Astrocyte of the cerebellum (primary cell): ENCODE measurements around the gene MAGEC2.

Experiments
- DNase-seq: peaks from one replicate; pipeline ENCODE4 v3.0.0-alpha.2; 2011; ENCODE audit warnings: low read depth
- H3K4me3 ChIP-seq: 2 replicates; pipeline ENCODE4 v1.5.1; 2011; ENCODE audit warnings: mild to moderate bottlenecking, low read depth, low read length, moderate library complexity
- in situ Hi-C: cut with HindIII; loops from 2 replicates; pipeline ENCODE4 v1.10.0; 2017; ENCODE audit warnings: low sequenced_read_pairs
- TF ChIP-seq, protein P1 (sequence below): IDR thresholded peaks from 2 replicates; pipeline ENCODE4 v1.5.1; 2012; ENCODE audit warnings: low read length, low read depth, moderate library complexity, mild to moderate bottlenecking; ENCODE audit errors: missing control alignments

The MAGEC2 gene, protein sequence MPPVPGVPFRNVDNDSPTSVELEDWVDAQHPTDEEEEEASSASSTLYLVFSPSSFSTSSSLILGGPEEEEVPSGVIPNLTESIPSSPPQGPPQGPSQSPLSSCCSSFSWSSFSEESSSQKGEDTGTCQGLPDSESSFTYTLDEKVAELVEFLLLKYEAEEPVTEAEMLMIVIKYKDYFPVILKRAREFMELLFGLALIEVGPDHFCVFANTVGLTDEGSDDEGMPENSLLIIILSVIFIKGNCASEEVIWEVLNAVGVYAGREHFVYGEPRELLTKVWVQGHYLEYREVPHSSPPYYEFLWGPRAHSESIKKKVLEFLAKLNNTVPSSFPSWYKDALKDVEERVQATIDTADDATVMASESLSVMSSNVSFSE

DNA sequence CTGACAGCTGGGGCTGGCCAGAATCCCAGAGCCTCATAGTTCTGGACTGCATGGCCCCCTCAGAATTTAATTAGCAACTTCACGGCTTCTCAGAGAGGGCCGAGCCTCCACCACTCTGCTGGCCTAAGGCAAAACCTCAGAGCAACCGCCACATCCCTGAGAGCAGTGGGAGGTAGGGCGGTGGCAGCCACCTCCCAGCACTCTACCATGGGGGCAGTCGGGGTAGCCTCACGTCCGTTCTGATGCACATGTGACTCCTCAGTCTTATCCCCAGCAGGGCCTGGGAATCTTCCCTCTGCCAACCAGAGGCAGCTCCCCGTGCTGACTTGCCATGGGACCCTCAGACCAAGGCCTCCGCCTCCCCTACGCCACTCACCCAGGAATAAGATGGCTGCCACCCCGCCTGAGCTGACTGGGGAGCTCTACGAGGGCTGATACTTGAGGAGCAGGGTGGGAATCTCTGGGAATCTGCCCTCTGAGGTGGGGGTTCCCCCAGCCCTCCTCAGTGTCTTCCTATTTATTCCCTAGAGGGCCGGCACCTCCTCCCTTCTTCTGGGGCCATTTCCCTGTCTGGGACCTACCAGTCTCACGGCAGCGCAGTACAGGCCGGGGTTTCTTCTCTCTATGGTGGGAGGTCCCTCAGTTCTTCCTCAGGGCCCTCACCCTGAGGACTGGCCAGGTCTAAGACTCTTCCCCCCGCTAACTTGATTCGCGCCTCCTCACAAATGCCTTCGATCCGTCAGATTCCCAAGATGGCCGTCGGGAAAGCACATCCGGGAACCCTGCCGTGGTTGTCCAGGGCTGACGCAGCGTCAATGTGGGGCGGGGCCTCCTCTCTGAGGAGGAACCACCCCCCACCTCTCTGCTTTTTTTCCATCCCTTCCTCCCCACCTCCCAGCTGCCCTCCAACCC, at the start of gene MAGEC2:
Gene MAGEC2, minus strand, starts transcription at position 769 of the 912 bp plus-strand sequence. CDS start 1,303 bp downstream, outside the sequence.
- in situ Hi-C loops = no loop called here
- H3K4me3 ChIP-seq = no peak within 1 kb of the TSS
- TF ChIP-seq, protein P1, sequence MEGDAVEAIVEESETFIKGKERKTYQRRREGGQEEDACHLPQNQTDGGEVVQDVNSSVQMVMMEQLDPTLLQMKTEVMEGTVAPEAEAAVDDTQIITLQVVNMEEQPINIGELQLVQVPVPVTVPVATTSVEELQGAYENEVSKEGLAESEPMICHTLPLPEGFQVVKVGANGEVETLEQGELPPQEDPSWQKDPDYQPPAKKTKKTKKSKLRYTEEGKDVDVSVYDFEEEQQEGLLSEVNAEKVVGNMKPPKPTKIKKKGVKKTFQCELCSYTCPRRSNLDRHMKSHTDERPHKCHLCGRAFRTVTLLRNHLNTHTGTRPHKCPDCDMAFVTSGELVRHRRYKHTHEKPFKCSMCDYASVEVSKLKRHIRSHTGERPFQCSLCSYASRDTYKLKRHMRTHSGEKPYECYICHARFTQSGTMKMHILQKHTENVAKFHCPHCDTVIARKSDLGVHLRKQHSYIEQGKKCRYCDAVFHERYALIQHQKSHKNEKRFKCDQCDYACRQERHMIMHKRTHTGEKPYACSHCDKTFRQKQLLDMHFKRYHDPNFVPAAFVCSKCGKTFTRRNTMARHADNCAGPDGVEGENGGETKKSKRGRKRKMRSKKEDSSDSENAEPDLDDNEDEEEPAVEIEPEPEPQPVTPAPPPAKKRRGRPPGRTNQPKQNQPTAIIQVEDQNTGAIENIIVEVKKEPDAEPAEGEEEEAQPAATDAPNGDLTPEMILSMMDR = no peak
- DNase-seq = no peak

DNA sequence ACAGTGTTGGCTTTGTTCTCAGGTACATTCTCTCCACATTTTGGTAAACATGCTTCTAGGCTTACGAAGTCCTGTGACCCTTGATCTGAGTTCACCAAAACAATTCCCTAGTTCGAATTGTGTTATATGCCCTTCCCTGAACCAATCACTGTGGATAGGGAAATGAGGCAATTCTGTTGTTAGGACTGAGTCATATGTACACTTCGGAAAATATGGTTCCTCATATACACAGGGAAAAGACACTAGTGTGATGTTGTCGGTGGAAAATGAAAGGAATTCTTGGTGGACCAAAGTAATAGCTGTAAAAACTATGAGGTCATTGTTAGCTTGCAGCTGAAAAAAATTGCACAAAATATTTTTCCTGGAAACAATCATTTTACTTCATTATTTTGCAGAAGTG, 46.6 kb upstream of the MAGEC2 start:
- in situ Hi-C loops = no loop called here
- TF ChIP-seq, protein P1 = no peak
- DNase-seq = no peak
- H3K4me3 ChIP-seq = no peak overlapping the region

DNA sequence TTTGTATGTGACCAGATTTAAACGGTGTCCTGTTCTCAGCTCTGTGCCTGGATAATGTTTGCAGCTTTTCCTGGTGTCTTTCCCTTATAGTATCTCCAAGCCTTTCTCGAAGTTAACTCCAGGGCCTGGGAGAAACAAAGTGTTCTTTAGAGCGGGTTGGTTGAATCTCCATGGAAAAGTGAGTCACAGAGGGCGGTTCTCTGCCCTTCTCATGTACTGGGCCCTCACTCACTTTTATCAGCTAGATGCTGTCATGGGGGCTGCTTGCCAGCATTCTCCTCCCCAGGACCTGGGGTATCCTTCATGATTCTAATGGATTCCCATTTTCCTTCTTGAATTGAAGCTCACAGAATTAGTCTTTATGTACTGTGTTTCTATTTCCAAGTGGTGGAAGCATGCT, 46.1 kb upstream of the MAGEC2 start:
- TF ChIP-seq, protein P1 = no peak
- no peak overlapping the region for H3K4me3 ChIP-seq
- in situ Hi-C loops = no loop called here
- DNase-seq = no peak

DNA sequence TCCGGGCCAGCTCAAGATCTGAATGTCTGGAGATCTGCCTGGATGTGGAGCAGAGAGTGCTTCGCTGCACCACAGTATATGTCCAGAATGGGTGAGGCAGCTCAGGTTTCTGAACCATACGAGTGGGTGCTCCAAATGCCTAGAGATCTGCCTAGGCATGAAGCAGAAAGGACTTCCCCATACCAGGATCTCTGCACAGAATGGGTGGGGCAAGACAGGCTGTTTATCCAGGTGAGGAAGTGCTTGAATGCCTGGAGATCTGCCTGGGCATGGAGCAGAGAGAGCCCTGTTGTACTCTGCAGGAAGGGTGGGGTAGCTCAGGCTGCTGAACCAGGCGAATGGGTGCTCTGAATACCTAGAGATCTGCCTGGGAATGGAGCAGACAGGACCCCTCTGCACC, 45.4 kb upstream of the MAGEC2 start:
- no peak for DNase-seq
- no peak overlapping the region for H3K4me3 ChIP-seq
- TF ChIP-seq, protein P1 = no peak
- in situ Hi-C loops = no loop called here

DNA sequence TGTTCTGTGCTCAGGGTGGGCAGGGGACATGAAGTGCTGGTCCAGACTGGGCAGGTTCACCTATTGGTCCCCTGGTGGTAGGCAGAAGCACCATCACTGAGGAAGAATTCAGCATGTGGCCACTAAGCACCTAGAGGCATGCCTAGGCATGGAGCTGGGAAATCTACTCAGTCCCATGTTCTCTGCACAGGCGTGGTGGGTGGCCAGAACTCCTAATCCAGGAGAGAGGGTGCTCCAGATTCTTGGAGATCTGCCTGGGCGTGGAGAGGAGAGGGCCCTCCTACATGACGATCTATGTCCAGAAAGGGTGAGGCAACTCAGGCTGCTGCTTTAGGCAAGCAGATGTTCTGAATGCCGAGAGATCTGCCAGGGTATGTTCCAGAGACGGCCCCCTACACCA, 44.6 kb upstream of the MAGEC2 start:
- no peak for DNase-seq
- H3K4me3 ChIP-seq = no peak overlapping the region
- in situ Hi-C loops = no loop called here
- TF ChIP-seq, protein P1 = no peak

DNA sequence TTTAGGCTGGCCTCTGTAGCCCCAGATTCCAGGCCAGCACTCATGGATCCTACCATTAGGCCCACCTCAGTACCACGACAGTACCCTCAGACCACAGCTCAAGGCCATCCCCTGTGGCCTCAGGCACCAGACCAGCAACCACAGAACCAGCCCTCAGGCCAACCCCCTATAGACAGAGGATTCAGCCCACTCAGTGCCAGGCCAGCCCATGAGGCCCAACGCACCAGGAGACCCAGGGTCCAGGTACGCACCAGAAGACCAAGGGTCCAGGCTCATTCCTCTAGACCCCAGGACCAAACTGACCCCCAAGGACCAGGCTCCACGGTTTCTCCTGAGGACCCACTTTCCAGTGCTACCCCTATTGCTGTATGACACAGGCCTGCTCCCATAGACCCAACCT, 39.5 kb upstream of the MAGEC2 start:
- TF ChIP-seq, protein P1 = no peak
- no peak for DNase-seq
- H3K4me3 ChIP-seq = no peak overlapping the region
- in situ Hi-C loops = no loop called here
